ENCODE results near the gene ABLIM1.

Gene ABLIM1

DNA sequence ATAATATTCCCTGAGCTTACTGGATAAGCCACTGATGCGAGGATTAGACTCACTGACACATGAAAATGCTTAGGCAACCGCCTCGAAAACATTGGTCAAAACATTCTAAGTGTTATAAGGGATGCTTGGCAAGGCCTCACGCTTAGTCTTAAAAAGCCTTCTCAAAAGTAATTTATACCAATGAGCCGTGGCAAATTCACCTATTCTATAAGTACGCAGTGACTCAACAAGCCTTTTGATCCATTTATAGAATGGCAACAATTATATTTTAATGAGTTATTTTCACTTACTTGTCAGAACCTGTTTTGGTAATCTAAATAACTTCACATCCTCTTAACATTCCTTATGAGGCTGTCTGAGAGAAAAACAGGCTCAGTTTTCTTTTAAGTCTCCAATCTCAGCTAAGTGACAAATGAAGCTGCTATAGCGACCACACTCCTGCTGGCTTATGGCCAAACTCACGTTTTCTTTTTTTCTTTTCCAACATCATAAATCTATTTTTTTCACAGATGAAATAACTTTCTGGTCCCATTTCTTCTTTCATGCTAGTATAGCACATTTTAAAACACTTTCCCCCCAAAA is 132.6 kb downstream of the ABLIM1 start:
- TF ChIP-seq, protein P1, sequence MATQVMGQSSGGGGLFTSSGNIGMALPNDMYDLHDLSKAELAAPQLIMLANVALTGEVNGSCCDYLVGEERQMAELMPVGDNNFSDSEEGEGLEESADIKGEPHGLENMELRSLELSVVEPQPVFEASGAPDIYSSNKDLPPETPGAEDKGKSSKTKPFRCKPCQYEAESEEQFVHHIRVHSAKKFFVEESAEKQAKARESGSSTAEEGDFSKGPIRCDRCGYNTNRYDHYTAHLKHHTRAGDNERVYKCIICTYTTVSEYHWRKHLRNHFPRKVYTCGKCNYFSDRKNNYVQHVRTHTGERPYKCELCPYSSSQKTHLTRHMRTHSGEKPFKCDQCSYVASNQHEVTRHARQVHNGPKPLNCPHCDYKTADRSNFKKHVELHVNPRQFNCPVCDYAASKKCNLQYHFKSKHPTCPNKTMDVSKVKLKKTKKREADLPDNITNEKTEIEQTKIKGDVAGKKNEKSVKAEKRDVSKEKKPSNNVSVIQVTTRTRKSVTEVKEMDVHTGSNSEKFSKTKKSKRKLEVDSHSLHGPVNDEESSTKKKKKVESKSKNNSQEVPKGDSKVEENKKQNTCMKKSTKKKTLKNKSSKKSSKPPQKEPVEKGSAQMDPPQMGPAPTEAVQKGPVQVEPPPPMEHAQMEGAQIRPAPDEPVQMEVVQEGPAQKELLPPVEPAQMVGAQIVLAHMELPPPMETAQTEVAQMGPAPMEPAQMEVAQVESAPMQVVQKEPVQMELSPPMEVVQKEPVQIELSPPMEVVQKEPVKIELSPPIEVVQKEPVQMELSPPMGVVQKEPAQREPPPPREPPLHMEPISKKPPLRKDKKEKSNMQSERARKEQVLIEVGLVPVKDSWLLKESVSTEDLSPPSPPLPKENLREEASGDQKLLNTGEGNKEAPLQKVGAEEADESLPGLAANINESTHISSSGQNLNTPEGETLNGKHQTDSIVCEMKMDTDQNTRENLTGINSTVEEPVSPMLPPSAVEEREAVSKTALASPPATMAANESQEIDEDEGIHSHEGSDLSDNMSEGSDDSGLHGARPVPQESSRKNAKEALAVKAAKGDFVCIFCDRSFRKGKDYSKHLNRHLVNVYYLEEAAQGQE (IDR thresholded peaks at IDR 0.05; ENCODE audit: insufficient read depth in 1 of 2, low read depth in 2 of 2, low read length in 2 of 2), result no peak
- TF ChIP-seq FOXP2 (optimal IDR thresholded peaks at IDR 0.05; ENCODE audit: borderline replicate concordance, extremely low read depth, extremely low read length, insufficient read depth) (no peak), POLR2AphosphoS5 (IDR thresholded peaks at IDR 0.05; ENCODE audit: low read depth, low read length) (no peak), SIN3A (IDR thresholded peaks at IDR 0.05; ENCODE audit: borderline replicate concordance, insufficient read depth, low read length) (no peak), TAF1 (IDR thresholded peaks at IDR 0.05; ENCODE audit: borderline replicate concordance, insufficient read depth, low read length) (no peak)

DNA sequence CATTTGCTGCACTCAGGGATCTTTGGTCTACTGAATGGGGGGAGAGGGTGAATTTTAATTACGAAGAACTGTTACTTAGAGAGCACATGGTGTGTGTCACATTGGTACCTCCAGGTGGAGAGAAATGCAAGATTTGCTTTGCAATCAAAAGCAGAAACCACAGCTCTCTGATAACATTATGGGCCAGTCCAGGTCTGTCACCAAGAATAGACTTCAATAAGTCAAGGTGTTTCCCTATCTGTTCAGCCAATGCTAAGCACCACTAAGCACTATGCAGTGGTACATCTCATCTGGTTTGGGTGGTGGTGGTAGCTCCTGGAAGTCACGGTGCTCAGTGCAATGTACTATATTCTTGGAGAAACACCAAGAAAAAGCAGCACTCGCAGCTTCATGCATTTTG is 134.2 kb downstream of the ABLIM1 start:
- TF ChIP-seq SIN3A (IDR thresholded peaks at IDR 0.05; ENCODE audit: borderline replicate concordance, insufficient read depth, low read length) (no peak), TAF1 (IDR thresholded peaks at IDR 0.05; ENCODE audit: borderline replicate concordance, insufficient read depth, low read length) (no peak), POLR2AphosphoS5 (IDR thresholded peaks at IDR 0.05; ENCODE audit: low read depth, low read length) (no peak), FOXP2 (optimal IDR thresholded peaks at IDR 0.05; ENCODE audit: borderline replicate concordance, extremely low read depth, extremely low read length, insufficient read depth) (no peak)
- TF ChIP-seq, protein P1 (IDR thresholded peaks at IDR 0.05; ENCODE audit: insufficient read depth in 1 of 2, low read depth in 2 of 2, low read length in 2 of 2), result no peak

DNA sequence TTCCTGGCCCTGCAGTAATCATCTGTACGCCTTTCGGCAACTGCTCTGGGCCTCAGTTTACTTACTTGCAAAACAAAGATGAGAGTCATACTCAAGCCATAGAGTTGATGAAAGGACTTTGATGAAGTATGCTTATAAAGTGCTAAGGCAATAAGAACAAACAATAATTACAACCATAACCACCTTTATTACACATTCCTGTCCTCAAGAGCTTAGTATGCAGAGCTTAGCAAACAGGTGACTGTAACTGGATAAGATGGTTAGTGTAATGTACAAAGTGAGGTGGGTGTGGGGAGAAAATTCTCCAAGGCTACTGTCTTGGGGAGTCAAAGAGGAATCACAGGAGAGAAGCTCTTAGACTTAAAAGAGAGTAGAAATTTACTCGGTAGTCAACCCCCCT is 136.8 kb downstream of the ABLIM1 start:
- TF ChIP-seq, protein P1 (IDR thresholded peaks at IDR 0.05; ENCODE audit: insufficient read depth in 1 of 2, low read depth in 2 of 2, low read length in 2 of 2), result no peak
- no peak for TF ChIP-seq TAF1 (IDR thresholded peaks at IDR 0.05; ENCODE audit: borderline replicate concordance, insufficient read depth, low read length)

DNA sequence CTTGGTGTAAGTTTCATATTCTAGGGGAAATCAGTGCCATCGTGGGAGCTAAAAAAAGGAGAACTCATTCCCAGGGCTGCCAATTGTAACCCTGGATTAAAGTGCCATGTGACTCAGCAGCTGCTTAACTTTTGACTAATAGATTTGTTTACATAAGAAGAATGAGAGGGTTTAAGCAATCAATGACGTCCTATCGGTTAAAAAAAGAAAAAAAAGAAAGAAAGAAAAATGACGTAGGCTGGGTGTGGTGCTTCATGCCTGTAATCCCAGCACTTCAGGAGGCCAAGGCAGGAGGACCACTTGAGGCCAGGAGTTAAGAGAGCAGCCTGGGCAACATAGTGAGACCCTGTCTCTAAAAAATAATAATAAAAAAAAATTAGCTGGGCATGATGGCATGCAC is 137.6 kb downstream of the ABLIM1 start:
- TF ChIP-seq FOXP2 (optimal IDR thresholded peaks at IDR 0.05; ENCODE audit: borderline replicate concordance, extremely low read depth, extremely low read length, insufficient read depth), result no peak
- TF ChIP-seq, protein P1 (IDR thresholded peaks at IDR 0.05; ENCODE audit: insufficient read depth in 1 of 2, low read depth in 2 of 2, low read length in 2 of 2), result no peak
- no peak for TF ChIP-seq SIN3A (IDR thresholded peaks at IDR 0.05; ENCODE audit: borderline replicate concordance, insufficient read depth, low read length)

DNA sequence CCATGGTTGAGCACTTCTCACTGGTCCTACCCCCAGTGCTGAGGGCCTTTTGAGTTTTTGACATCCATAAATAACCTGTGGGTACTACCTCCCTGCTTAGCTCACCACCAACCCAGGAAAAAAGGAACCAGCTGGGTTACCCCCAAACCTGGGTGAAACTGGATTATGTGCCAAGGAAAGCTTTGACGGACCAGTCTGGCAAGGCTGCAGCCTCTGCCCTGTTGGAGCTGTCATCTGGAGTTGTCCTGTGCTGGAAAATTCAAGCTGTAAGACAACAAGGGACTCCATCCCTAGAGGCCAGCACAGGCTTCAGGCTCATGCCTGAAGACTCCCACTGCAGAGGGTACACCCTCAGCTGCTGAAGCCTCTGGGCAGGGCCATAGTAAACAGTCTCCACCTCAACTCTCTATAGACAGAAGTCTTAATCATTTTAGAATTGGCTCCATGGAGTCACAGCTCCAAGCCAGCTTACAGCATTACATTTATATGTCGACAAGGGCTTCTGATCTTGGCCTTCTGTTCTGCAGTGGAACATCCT is 138.2 kb downstream of the ABLIM1 start:
- TF ChIP-seq, protein P1 (IDR thresholded peaks at IDR 0.05; ENCODE audit: insufficient read depth in 1 of 2, low read depth in 2 of 2, low read length in 2 of 2), result no peak
- no peak for TF ChIP-seq FOXP2 (optimal IDR thresholded peaks at IDR 0.05; ENCODE audit: borderline replicate concordance, extremely low read depth, extremely low read length, insufficient read depth)
- TF ChIP-seq SIN3A (IDR thresholded peaks at IDR 0.05; ENCODE audit: borderline replicate concordance, insufficient read depth, low read length), result no peak
- no peak for TF ChIP-seq POLR2AphosphoS5 (IDR thresholded peaks at IDR 0.05; ENCODE audit: low read depth, low read length)
- no peak for TF ChIP-seq TAF1 (IDR thresholded peaks at IDR 0.05; ENCODE audit: borderline replicate concordance, insufficient read depth, low read length)
